SK-N-SH treated with all-trans-retinoic acid at 6 μM for 48 hours (cell line): Measurements from ENCODE around the gene QARS1.

Experiments
- ARNTL ChIP-seq: fragments of 450-650 bp; formaldehyde crosslinking; IDR thresholded peaks from 2 replicates; pipeline ENCODE4 v1.5.0; 2020; ENCODE audit warnings: low read depth, mild to moderate bottlenecking, moderate library complexity, borderline replicate concordance
- CREB5 ChIP-seq: fragments of 250-450 bp; sonication (Bioruptor Pico); IDR thresholded peaks from 2 replicates; pipeline ENCODE4 v1.5.1; 2020; ENCODE audit warnings: low read depth, mild to moderate bottlenecking, moderate library complexity
- CSRNP3 ChIP-seq: fragments of 250-450 bp; sonication (Bioruptor Pico); IDR thresholded peaks from 2 replicates; pipeline ENCODE4 v1.5.1; 2021; ENCODE audit warnings: mild to moderate bottlenecking, moderate library complexity
- ESRRG ChIP-seq: fragments of 250-450 bp; sonication (Bioruptor Pico); IDR thresholded peaks from 2 replicates; pipeline ENCODE4 v1.6.1; 2021; ENCODE audit warnings: mild to moderate bottlenecking
- ISL1 ChIP-seq: fragments of 250-450 bp; sonication (Bioruptor Pico); IDR thresholded peaks from 2 replicates; pipeline ENCODE4 v2.1.2; 2022; ENCODE audit warnings: mild to moderate bottlenecking, moderate library complexity
- PATZ1 ChIP-seq: fragments of 250-450 bp; sonication (Bioruptor Pico); IDR thresholded peaks from 2 replicates; pipeline ENCODE4 v1.8.0; 2020; ENCODE audit warnings: mild to moderate bottlenecking, moderate library complexity, borderline replicate concordance
- PPARA ChIP-seq: fragments of 250-450 bp; sonication (Bioruptor Pico); IDR thresholded peaks from 2 replicates; pipeline ENCODE4 v1.5.0; 2020; ENCODE audit warnings: mild to moderate bottlenecking, borderline replicate concordance
- RARB ChIP-seq: fragments of 250-450 bp; sonication (Bioruptor Pico); IDR thresholded peaks from 2 replicates; pipeline ENCODE4 v1.8.0; 2021; ENCODE audit warnings: mild to moderate bottlenecking, moderate library complexity
- TOX ChIP-seq: fragments of 250-450 bp; sonication (Bioruptor Pico); IDR thresholded peaks from 2 replicates; pipeline ENCODE4 v1.8.0; 2021; ENCODE audit warnings: mild to moderate bottlenecking, moderate library complexity, borderline replicate concordance
- ZC3H10 ChIP-seq: fragments of 250-450 bp; sonication (Bioruptor Pico); IDR thresholded peaks from 2 replicates; pipeline ENCODE4 v1.5.1; 2021; ENCODE audit warnings: mild to moderate bottlenecking, moderate library complexity
- ZFP30 ChIP-seq: fragments of 450-650 bp; formaldehyde crosslinking; IDR thresholded peaks from 2 replicates; pipeline ENCODE4 v1.5.0; 2022; ENCODE audit warnings: mild to moderate bottlenecking, moderate library complexity
- ZNF70 ChIP-seq: fragments of 450-650 bp; formaldehyde crosslinking; IDR thresholded peaks from 2 replicates; pipeline ENCODE4 v1.5.0; 2020; ENCODE audit warnings: mild to moderate bottlenecking, moderate library complexity

GRCh38 chr3:49120438-49121131, 16.0 kb upstream of the QARS1 start, which contains the start of gene USP19:
- TF ChIP-seq ARNTL (CRISPR knock-in tag), result no peak
- TF ChIP-seq ZC3H10, result no peak
- TF ChIP-seq ZNF70, result no peak
- TF ChIP-seq TOX (CRISPR knock-in tag), result no peak
- TF ChIP-seq ZFP30 (CRISPR knock-in tag), result no peak
- TF ChIP-seq RARB, result no peak
- TF ChIP-seq CREB5 (CRISPR knock-in tag), result no peak
- TF ChIP-seq ISL1 (CRISPR knock-in tag), result no peak
- TF ChIP-seq PATZ1 (CRISPR knock-in tag), result no peak
- peak; percentile 52; the same call in 1 of the 2 replicates for TF ChIP-seq ESRRG (CRISPR knock-in tag)
- no peak for TF ChIP-seq CSRNP3
- TF ChIP-seq PPARA (CRISPR knock-in tag), result no peak
